Measurements from ENCODE around the gene SEPTIN3. TPM values are rescaled to one million over a fixed set of nuclear protein-coding genes. Genes with fewer than 3 reads are reported as not detected.

SEPTIN3 gene
- total RNA-seq, 1 donor from 2014 or later = 8.8 TPM

DNA sequence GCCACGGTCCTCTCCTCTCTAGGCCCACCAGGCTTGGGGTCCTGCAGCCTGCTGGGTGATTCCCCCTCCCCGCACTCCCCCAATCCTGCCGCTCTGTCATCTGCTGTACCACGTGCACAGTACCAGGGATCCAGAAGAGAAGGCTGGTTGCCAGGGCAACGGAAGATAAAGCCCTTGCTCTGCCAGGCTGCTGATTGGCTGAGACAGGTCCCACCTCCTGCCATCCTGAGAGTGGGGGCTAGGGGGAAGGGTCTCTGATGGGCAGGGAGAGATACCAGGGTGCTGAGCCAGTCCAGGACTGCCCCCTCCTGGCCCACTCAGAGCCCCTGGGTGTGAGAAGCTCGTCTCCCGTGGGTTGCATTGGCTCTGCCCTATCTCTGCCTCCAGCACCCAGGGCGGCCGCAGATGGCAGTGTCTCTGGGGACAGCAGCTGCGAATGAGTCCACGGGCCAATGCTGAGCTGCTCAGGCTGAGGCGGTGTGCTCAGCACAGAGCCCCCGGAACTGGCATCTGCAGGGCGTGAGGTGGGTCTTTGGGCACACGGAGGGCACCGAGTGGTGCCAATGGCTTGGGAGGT lies 17.3 kb upstream of the SEPTIN3 start, which contains the start of gene SMIM45:
SMIM45 (plus strand) TSS at position 253 of the 577 bp plus-strand sequence.
- no peak for DNase-seq (ENCODE audit: low spot score in 2 of 2, unreplicated experiment in 2 of 2)
- H3K27me3 Mint-ChIP-seq (ENCODE audit: low read depth) = no peaks in the 10 kb centered on the region
- no peak for TF ChIP-seq CTCF (IDR thresholded peaks at IDR 0.05; ENCODE audit: unreplicated experiment)
- H3K9me3 Mint-ChIP-seq = no peaks in the 10 kb centered on the region
- H3K4me1 Mint-ChIP-seq = peaks cover 17% of the 10 kb centered on the region
- H3K4me3 Mint-ChIP-seq = no peak within 1 kb of the TSS
- H3K27ac Mint-ChIP-seq = no peak within 1 kb of the TSS
- H3K36me3 Mint-ChIP-seq = no peaks in the 10 kb centered on the region

- no peak overlapping the region for H3K27ac Mint-ChIP-seq
- peaks cover 16% of the 10 kb centered on the region for H3K4me1 Mint-ChIP-seq
- H3K27me3 Mint-ChIP-seq (ENCODE audit: low read depth) = peaks cover 2% of the 10 kb centered on the region
- no peaks in the 10 kb centered on the region for H3K9me3 Mint-ChIP-seq
- no peak overlapping the region for H3K4me3 Mint-ChIP-seq
- H3K36me3 Mint-ChIP-seq = no peaks in the 10 kb centered on the region
- DNase-seq (ENCODE audit: low spot score in 2 of 2, unreplicated experiment in 2 of 2) = no peak
- TF ChIP-seq CTCF (IDR thresholded peaks at IDR 0.05; ENCODE audit: unreplicated experiment) = no peak
Observed at GRCh38 chr22:41952713-41953112, 16.5 kb upstream of the SEPTIN3 start.

DNA sequence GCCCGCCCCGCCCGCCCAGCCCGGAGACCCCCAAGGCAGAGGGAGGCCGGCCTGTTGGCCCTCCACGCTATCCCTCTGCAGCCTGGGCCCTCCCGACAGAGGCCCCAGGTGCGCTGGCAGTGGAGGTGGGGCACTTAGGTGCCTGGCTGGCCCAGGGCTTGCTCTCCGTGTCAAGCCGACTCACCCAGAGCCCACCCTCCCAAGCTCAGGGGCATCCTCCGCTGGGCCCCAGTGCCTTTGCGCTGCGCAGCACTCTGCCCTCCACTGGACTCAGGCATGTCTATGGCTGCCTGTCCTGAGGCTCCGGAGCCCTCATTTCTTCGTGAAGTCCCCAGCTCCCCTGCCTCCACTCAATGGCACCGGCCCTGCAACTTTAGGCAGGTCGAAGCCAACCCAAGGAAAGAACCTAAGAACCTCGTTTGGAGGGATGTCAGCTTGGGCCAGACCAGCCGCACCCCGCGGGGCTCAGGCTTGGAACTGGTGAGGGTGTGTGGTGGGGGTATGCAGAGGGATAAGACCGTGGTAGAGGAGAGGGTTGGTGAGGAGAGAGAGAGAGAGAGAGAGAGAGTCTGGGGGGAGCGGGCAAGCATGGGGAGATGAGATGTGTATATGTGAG lies 11.2 kb upstream of the SEPTIN3 start:
- H3K36me3 Mint-ChIP-seq = no peaks in the 10 kb centered on the region
- H3K4me3 Mint-ChIP-seq = peak overlapping the region; percentile 6
- peaks cover 2% of the 10 kb centered on the region for H3K27me3 Mint-ChIP-seq (ENCODE audit: low read depth)
- no peak for DNase-seq (ENCODE audit: low spot score in 2 of 2, unreplicated experiment in 2 of 2)
- peaks cover 16% of the 10 kb centered on the region for H3K4me1 Mint-ChIP-seq
- H3K27ac Mint-ChIP-seq = no peak overlapping the region
- peak; percentile 58 for TF ChIP-seq CTCF (IDR thresholded peaks at IDR 0.05; ENCODE audit: unreplicated experiment)
- no peaks in the 10 kb centered on the region for H3K9me3 Mint-ChIP-seq

- Mint-ChIP-seq H3K36me3 (no peaks in the 10 kb centered on the region), H3K4me3 (no peak overlapping the region), H3K4me1 (peaks cover 13% of the 10 kb centered on the region), H3K27ac (no peak overlapping the region), H3K9me3 (no peaks in the 10 kb centered on the region), H3K27me3 (ENCODE audit: low read depth) (no peaks in the 10 kb centered on the region)
- no peak for TF ChIP-seq CTCF (IDR thresholded peaks at IDR 0.05; ENCODE audit: unreplicated experiment)
- no peak for DNase-seq (ENCODE audit: low spot score in 2 of 2, unreplicated experiment in 2 of 2)
Observed at GRCh38 chr22:41963453-41964111, 5.7 kb upstream of the SEPTIN3 start.

DNA sequence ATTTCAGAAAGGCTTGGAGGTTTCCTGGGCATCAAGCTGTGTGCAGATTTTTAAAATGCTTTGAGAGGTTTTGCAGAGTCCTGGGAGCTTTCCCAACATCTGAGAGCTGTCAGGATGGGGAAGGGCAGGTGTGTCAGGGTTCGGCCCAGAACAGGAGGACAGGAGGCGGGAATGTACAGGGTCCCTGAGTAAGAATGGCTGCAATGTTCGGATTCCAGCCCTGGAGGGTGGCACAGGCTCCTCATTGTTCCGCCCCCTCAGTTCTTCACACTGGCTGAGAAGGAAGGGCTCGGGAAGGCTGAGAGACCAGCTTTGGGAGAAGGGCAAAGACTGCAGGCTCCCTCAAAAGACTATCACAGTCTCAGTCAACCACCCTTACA lies 5.1 kb upstream of the SEPTIN3 start:
- Mint-ChIP-seq H3K27ac (no peak overlapping the region), H3K4me1 (peaks cover 13% of the 10 kb centered on the region), H3K9me3 (no peaks in the 10 kb centered on the region), H3K27me3 (ENCODE audit: low read depth) (no peaks in the 10 kb centered on the region), H3K4me3 (no peak overlapping the region), H3K36me3 (no peaks in the 10 kb centered on the region)
- DNase-seq (ENCODE audit: low spot score in 2 of 2, unreplicated experiment in 2 of 2) = no peak
- no peak for TF ChIP-seq CTCF (IDR thresholded peaks at IDR 0.05; ENCODE audit: unreplicated experiment)
